SK-N-SH (cell line): ENCODE results near the gene TAOK1.

ENCODE experiments used
- CHD2 ChIP-seq: fragments of 150-350 bp; IDR thresholded peaks from 2 replicates; pipeline ENCODE4 v1.6.1; 2018; ENCODE audit warnings: low read length; ENCODE audit not compliant: partially characterized antibody
- EP300 ChIP-seq, 2 experiments: IDR thresholded peaks; 2 replicates each; pipeline versions ENCODE4 v1.4.0 to v1.6.1; 2012; ENCODE audit warnings: borderline replicate concordance in 1 of 2, low read depth in 1 of 2, low read length in 1 of 2
- EZH2phosphoT487 ChIP-seq: fragments of 200-600 bp; sonication (generic); IDR thresholded peaks from 2 replicates; pipeline ENCODE4 v1.6.1; 2017; ENCODE audit warnings: low read depth, mixed run types, mild to moderate bottlenecking, antibody characterized with exemption, moderate library complexity, borderline replicate concordance
- FOXM1 ChIP-seq: IDR thresholded peaks from 2 replicates; pipeline ENCODE4 v1.4.0; 2012; ENCODE audit warnings: low read depth, mild to moderate bottlenecking
- GABPA ChIP-seq: IDR thresholded peaks from 2 replicates; pipeline ENCODE4 v1.4.0; 2012; ENCODE audit warnings: low read depth, mild to moderate bottlenecking
- GATA2 ChIP-seq: sonication (generic); formaldehyde crosslinking; IDR thresholded peaks from 2 replicates; pipeline ENCODE4 v1.5.0; 2020; ENCODE audit warnings: mild to moderate bottlenecking, missing genetic modification reagents
- JUND ChIP-seq: IDR thresholded peaks from 2 replicates; pipeline ENCODE4 v1.4.0; 2012
- RCOR1 ChIP-seq: fragments of 150-350 bp; IDR thresholded peaks from 2 replicates; pipeline ENCODE4 v1.6.1; 2017; ENCODE audit warnings: antibody characterized with exemption, low read length
- RFX5 ChIP-seq: IDR thresholded peaks from 2 replicates; pipeline ENCODE4 v1.6.1; 2012; ENCODE audit warnings: mild to moderate bottlenecking, improper control_type of control experiment, low read length
- TF ChIP-seq, protein P1 (sequence below): fragments of 200-600 bp; sonication (generic); IDR thresholded peaks from 2 replicates; pipeline ENCODE4 v1.6.1; 2017; ENCODE audit warnings: antibody characterized with exemption, mild to moderate bottlenecking, moderate library complexity
- TF ChIP-seq, protein P2 (sequence below): fragments of 150-350 bp; IDR thresholded peaks from 2 replicates; pipeline ENCODE4 v1.6.1; 2016; ENCODE audit warnings: mild to moderate bottlenecking, low read depth, low read length
- TF ChIP-seq, protein P3 (sequence below): IDR thresholded peaks from 2 replicates; pipeline ENCODE4 v1.4.0; 2012; ENCODE audit warnings: low read depth

DNA sequence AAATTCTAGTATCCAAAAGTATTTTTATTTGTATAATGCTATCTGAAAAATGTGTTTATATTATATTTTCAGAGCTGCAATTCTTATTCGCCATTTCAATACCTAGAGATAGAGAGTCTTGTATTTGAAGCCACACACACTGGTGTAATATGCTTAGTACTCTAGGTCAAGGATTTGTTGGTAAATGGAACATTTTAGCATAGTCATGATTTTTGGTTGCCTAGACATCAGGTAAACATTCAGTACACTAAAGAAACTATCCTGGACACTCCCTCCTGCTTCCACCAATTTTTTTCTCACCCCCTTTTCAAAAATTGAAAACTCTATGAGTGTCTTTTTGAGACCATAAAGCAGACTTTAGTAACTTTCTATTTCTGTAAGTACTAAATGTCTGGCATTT is 155.9 kb downstream of the TAOK1 start:
- TF ChIP-seq, protein P1, sequence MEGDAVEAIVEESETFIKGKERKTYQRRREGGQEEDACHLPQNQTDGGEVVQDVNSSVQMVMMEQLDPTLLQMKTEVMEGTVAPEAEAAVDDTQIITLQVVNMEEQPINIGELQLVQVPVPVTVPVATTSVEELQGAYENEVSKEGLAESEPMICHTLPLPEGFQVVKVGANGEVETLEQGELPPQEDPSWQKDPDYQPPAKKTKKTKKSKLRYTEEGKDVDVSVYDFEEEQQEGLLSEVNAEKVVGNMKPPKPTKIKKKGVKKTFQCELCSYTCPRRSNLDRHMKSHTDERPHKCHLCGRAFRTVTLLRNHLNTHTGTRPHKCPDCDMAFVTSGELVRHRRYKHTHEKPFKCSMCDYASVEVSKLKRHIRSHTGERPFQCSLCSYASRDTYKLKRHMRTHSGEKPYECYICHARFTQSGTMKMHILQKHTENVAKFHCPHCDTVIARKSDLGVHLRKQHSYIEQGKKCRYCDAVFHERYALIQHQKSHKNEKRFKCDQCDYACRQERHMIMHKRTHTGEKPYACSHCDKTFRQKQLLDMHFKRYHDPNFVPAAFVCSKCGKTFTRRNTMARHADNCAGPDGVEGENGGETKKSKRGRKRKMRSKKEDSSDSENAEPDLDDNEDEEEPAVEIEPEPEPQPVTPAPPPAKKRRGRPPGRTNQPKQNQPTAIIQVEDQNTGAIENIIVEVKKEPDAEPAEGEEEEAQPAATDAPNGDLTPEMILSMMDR = no peak
- TF ChIP-seq CHD2 (no peak), FOXM1 (no peak), EP300 (IDR thresholded peaks at IDR 0.05; ENCODE audit: borderline replicate concordance in 1 of 2, low read depth in 1 of 2, low read length in 1 of 2) (no peak), GABPA (no peak), GATA2 (no peak), JUND (no peak), RCOR1 (no peak), EZH2phosphoT487 (no peak), RFX5 (no peak)
- TF ChIP-seq, protein P2, sequence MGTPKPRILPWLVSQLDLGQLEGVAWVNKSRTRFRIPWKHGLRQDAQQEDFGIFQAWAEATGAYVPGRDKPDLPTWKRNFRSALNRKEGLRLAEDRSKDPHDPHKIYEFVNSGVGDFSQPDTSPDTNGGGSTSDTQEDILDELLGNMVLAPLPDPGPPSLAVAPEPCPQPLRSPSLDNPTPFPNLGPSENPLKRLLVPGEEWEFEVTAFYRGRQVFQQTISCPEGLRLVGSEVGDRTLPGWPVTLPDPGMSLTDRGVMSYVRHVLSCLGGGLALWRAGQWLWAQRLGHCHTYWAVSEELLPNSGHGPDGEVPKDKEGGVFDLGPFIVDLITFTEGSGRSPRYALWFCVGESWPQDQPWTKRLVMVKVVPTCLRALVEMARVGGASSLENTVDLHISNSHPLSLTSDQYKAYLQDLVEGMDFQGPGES = no peak
- TF ChIP-seq, protein P3, sequence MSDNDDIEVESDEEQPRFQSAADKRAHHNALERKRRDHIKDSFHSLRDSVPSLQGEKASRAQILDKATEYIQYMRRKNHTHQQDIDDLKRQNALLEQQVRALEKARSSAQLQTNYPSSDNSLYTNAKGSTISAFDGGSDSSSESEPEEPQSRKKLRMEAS = no peak
